Caco-2 (cell line): Measurements from ENCODE around the gene DOCK2. TPM values are rescaled to one million over a fixed set of nuclear protein-coding genes. Genes with fewer than 3 reads are reported as not detected.
"Not testable (repeated sequence)": the region's sequence is repeated elsewhere in the genome, so short reads cannot be mapped to it uniquely, and the experiment has no call there.

ENCODE experiments used
- BruUV-seq: library from RNA; stranded (reverse); fragments of 400-500 nt; replicated peaks from 2 replicates; lab custom pipeline; 2021; lab: Mats Ljungman, UMichigan
- CTCF ChIA-PET: fragments of 300-600 bp; sonication (Branson Sonifier 250); formaldehyde crosslinking; loops from one replicate; lab custom pipeline; 2022; ENCODE audit warnings: antibody characterized with exemption; lab: Charles Lee
- POLR2A ChIA-PET: fragments of 300-600 bp; sonication (Branson Sonifier 250); formaldehyde crosslinking; loops from one replicate; lab custom pipeline; 2022; ENCODE audit warnings: antibody characterized with exemption; lab: Charles Lee
- DNase-seq, 2 experiments: peaks; one replicate each; pipeline versions ENCODE4 v3.0.0 to v3.0.0-alpha.2; 2020 to 2022
- H3K27me3 ChIP-seq: replicated peaks from 2 replicates; pipeline ENCODE4 v1.6.0; 2011; ENCODE audit warnings: low read length; ENCODE audit not compliant: control insufficient read depth, insufficient read depth
- H3K36me3 ChIP-seq: 2 replicates; pipeline ENCODE4 v1.5.1; 2011; ENCODE audit warnings: low read length; ENCODE audit not compliant: control insufficient read depth, insufficient read depth
- H3K4me1 ChIP-seq: fragments of 250-450 bp; sonication (Bioruptor Pico); 2 replicates; pipeline ENCODE4 v1.5.1; 2020; ENCODE audit warnings: mild to moderate bottlenecking
- H3K4me3 ChIP-seq: 2 replicates; pipeline ENCODE4 v1.5.1; 2011; ENCODE audit warnings: low read depth, mild to moderate bottlenecking, control low read depth, low read length
- H3K9me3 ChIP-seq: fragments of 250-450 bp; sonication (Bioruptor Pico); 2 replicates; pipeline ENCODE4 v1.5.1; 2020; ENCODE audit warnings: mild to moderate bottlenecking, moderate library complexity
- H3K27ac Mint-ChIP-seq: one replicate; pipeline ENCODE4 v1.8.0; 2022; ENCODE audit warnings: mixed read lengths; ENCODE audit not compliant: unreplicated experiment
- H3K27me3 Mint-ChIP-seq: one replicate; pipeline ENCODE4 v1.8.0; 2022; ENCODE audit warnings: mixed read lengths; ENCODE audit not compliant: insufficient read depth, unreplicated experiment
- H3K36me3 Mint-ChIP-seq: one replicate; pipeline ENCODE4 v1.8.0; 2022; ENCODE audit warnings: mild to moderate bottlenecking, mixed read lengths; ENCODE audit not compliant: insufficient read depth, unreplicated experiment
- H3K4me1 Mint-ChIP-seq: one replicate; pipeline ENCODE4 v1.8.0; 2022; ENCODE audit warnings: low read depth, mixed read lengths; ENCODE audit not compliant: unreplicated experiment
- H3K4me3 Mint-ChIP-seq: one replicate; pipeline ENCODE4 v1.8.0; 2022; ENCODE audit warnings: mild to moderate bottlenecking, moderate library complexity, mixed read lengths; ENCODE audit not compliant: unreplicated experiment
- H3K9me3 Mint-ChIP-seq: one replicate; pipeline ENCODE4 v1.8.0; 2022; ENCODE audit warnings: mixed read lengths; ENCODE audit not compliant: unreplicated experiment
- intact Hi-C: fragments of 100-400 bp; cut with micrococcal nuclease; formaldehyde crosslinking; loops from one replicate; pipeline ENCODE4 v1.10.0; 2022; ENCODE audit not compliant: unreplicated experiment
- total RNA-seq: library from RNA; stranded (reverse); gene quantifications from 2 replicates; pipeline ENCODE4 v1.2.3, GENCODE V29; 2022
- TF ChIP-seq, protein P1 (sequence below), 2 experiments: fragments of 200-600 bp in 1 of 2; IDR thresholded peaks; 1 replicate in 1 of 2; 2 replicates in 1 of 2; pipeline versions ENCODE4 v1.5.1 to v1.8.0; 2011 to 2022; ENCODE audit warnings: antibody characterized with exemption in 1 of 2, control low read depth in 1 of 2, inconsistent platforms in 1 of 2, low read depth in 1 of 2, low read length in 1 of 2, mild to moderate bottlenecking in 1 of 2, moderate library complexity in 1 of 2; ENCODE audit not compliant: insufficient read depth in 1 of 2, severe bottlenecking in 1 of 2, unreplicated experiment in 1 of 2

The DOCK2 gene
- total RNA-seq, 1 experiment from 2014 or later = 0.09 TPM

DNA sequence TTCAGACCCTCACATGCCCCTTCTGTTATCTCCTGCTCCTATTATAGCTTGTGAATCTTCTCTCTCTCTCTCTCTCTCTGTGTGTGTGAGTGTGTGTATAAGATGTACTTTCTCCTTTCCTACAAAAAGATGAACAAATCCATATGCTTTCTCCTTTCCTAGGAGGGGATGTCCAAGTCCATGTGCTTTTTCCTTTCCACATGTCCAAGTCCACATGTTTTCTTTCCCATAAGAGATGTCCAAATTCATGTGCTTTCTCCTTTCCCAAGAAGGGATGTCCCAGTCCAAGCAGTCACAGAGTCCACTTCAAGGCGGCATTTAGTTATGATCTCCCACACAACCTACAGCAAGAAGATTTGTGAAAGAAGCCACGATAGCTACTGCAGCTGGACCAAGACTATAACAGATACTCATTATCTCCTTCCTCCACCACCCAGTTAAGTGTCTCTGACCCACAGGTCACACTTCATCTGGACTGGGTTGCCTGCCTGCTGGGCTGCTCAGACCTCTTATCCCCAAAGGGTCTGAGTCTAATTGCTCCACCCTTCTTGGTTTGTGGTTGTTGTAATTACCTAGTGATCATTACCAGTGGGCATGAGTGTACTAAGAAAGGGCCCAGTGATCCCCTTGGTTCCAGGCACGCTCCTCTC, 450.2 kb downstream of the DOCK2 start:
- BruUV-seq = no TSS peak
- TF ChIP-seq, protein P1, sequence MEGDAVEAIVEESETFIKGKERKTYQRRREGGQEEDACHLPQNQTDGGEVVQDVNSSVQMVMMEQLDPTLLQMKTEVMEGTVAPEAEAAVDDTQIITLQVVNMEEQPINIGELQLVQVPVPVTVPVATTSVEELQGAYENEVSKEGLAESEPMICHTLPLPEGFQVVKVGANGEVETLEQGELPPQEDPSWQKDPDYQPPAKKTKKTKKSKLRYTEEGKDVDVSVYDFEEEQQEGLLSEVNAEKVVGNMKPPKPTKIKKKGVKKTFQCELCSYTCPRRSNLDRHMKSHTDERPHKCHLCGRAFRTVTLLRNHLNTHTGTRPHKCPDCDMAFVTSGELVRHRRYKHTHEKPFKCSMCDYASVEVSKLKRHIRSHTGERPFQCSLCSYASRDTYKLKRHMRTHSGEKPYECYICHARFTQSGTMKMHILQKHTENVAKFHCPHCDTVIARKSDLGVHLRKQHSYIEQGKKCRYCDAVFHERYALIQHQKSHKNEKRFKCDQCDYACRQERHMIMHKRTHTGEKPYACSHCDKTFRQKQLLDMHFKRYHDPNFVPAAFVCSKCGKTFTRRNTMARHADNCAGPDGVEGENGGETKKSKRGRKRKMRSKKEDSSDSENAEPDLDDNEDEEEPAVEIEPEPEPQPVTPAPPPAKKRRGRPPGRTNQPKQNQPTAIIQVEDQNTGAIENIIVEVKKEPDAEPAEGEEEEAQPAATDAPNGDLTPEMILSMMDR (IDR thresholded peaks at IDR 0.05; ENCODE audit: insufficient read depth in 1 of 2, low read depth in 1 of 2, low read length in 1 of 2, severe bottlenecking in 1 of 2, unreplicated experiment in 1 of 2) = no peak
- H3K4me1 ChIP-seq = no peaks in the 10 kb centered on the region
- no peaks in the 10 kb centered on the region for H3K36me3 ChIP-seq
- Mint-ChIP-seq H3K27ac (no peak overlapping the region), H3K36me3 (no peaks in the 10 kb centered on the region), H3K4me1 (no peaks in the 10 kb centered on the region), H3K9me3 (no peaks in the 10 kb centered on the region), H3K4me3 (no peak overlapping the region), H3K27me3 (peaks cover 27% of the 10 kb centered on the region)
- H3K4me3 ChIP-seq = no peak overlapping the region
- no peak for DNase-seq
- CTCF ChIA-PET = no interaction called here
- intact Hi-C loops = no loop called here
- H3K9me3 ChIP-seq = no peaks in the 10 kb centered on the region
- H3K27me3 ChIP-seq = peaks cover 1% of the 10 kb centered on the region; the same call in 1 of the 2 replicates
- POLR2A ChIA-PET = no interaction called here

DNA sequence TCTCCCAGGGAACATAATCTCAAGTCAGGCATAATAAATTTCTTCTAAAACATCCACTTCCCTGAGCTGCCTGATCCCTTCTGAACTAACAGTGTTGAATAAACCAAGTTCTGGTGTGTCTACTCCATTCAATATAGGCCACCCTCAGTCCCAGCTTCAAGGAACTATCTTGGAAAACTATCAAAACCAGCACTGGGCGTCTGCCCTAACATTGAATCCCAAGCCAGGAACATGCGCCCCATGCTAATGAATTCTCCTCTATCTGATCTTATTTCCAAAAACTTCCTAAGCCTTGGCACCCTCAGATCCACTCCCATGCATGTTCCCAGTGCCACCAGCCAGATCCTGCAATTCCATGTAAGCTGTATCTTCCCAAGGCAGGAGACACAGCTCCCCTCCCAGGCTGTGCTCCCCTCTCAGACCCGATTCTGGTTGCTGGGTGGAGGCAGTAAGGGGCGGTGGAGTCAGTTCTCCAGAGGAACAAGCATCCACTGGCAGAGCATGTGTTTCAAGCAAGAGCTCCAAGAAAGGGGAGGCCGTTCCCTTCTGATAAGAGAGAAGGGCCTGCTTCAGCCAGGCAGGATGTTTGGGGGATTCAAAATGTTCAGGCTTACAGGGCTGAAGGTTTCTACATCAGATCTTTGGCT, 455.5 kb downstream of the DOCK2 start:
- intact Hi-C loops = no loop called here
- Mint-ChIP-seq H3K4me1 (no peaks in the 10 kb centered on the region), H3K27me3 (peaks cover 20% of the 10 kb centered on the region), H3K4me3 (no peak overlapping the region), H3K27ac (no peak overlapping the region), H3K9me3 (no peaks in the 10 kb centered on the region), H3K36me3 (no peaks in the 10 kb centered on the region)
- ChIA-PET CTCF (no interaction called here), POLR2A (no interaction called here)
- no peaks in the 10 kb centered on the region for H3K4me1 ChIP-seq
- no TSS peak for BruUV-seq
- H3K9me3 ChIP-seq = no peaks in the 10 kb centered on the region
- no peaks in the 10 kb centered on the region; the same call in 1 of the 2 replicates for H3K27me3 ChIP-seq
- H3K36me3 ChIP-seq = no peaks in the 10 kb centered on the region
- no peak for DNase-seq
- TF ChIP-seq, protein P1 (IDR thresholded peaks at IDR 0.05; ENCODE audit: insufficient read depth in 1 of 2, low read depth in 1 of 2, low read length in 1 of 2, severe bottlenecking in 1 of 2, unreplicated experiment in 1 of 2) = no peak
- H3K4me3 ChIP-seq = no peak overlapping the region

DNA sequence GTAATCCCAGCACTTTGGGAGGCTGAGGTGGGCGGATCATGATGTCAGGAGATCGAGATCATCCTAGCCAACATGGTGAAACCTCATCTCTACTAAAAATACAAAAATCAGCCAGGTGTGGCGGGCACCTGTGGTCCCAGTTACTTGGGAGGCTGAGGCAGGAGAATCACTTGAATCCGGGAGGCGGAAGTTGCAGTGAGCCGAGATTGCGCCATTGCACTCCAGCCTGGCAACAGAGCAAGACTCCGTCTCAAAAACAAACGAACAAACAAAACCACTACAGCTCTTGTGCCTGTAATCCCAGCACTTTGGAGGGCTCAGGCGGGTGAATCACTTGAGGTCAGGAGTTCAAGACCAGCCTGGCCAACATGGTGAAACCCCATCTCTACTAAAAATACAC, 457.3 kb downstream of the DOCK2 start:
- intact Hi-C loops, DNase-seq, H3K27ac Mint-ChIP-seq, H3K27me3 ChIP-seq, BruUV-seq, H3K36me3 ChIP-seq, CTCF ChIA-PET, H3K9me3 Mint-ChIP-seq, H3K4me1 Mint-ChIP-seq, H3K4me3 Mint-ChIP-seq, H3K4me1 ChIP-seq, H3K36me3 Mint-ChIP-seq, H3K9me3 ChIP-seq, H3K4me3 ChIP-seq, POLR2A ChIA-PET: not testable (repeated sequence)
- peaks cover 16% of the 10 kb centered on the region for H3K27me3 Mint-ChIP-seq
